GM18505 (cell line): ENCODE measurements around the gene CHRNG.

Experiments used
- ATAC-seq: cut with Tn5 transposase; IDR thresholded peaks from one replicate; pipeline ENCODE4 v1.9.1; 2021; ENCODE audit not compliant: unreplicated experiment
- POLR2A ChIP-seq: IDR thresholded peaks from 4 replicates; pipeline ENCODE4 v1.6.1; 2011; ENCODE audit warnings: borderline replicate concordance; ENCODE audit not compliant: insufficient read depth, insufficient read length; ENCODE audit errors: extremely low read depth

The CHRNG gene

GRCh38 chr2:232539298-232540231 is at the start of gene CHRNG:
CHRNG (plus strand) TSS chr2:232539692; CDS start chr2:232539748, 56 bp downstream.
- no peak for TF ChIP-seq POLR2A
- no peak for ATAC-seq

GRCh38 chr2:232490221-232491138 is 49.0 kb upstream of the CHRNG start:
- no peak for ATAC-seq

GRCh38 chr2:232491139-232491780 is 48.2 kb upstream of the CHRNG start:
- no peak for TF ChIP-seq POLR2A
- ATAC-seq: no peak

More at GRCh38 chr2:232490221-232491138, 49.0 kb upstream of the CHRNG start:
- no peak for TF ChIP-seq POLR2A

GRCh38 chr2:232492236-232492848 is 47.1 kb upstream of the CHRNG start:
- no peak for TF ChIP-seq POLR2A

GRCh38 chr2:232492963-232493700 is 46.4 kb upstream of the CHRNG start:
- TF ChIP-seq POLR2A: no peak
- no peak for ATAC-seq

More at GRCh38 chr2:232492236-232492848, 47.1 kb upstream of the CHRNG start:
- ATAC-seq: no peak

GRCh38 chr2:232493701-232494474 is 45.6 kb upstream of the CHRNG start:
- TF ChIP-seq POLR2A: no peak
- no peak for ATAC-seq

GRCh38 chr2:232494542-232494941 is 45.0 kb upstream of the CHRNG start:
- TF ChIP-seq POLR2A: no peak
- no peak for ATAC-seq

- no peak for ATAC-seq
- TF ChIP-seq POLR2A: no peak
Measured at GRCh38 chr2:232495292-232495691, 44.2 kb upstream of the CHRNG start.

GRCh38 chr2:232496501-232497270 is 42.8 kb upstream of the CHRNG start:
- ATAC-seq: no peak
- TF ChIP-seq POLR2A: no peak

- TF ChIP-seq POLR2A: no peak
- no peak for ATAC-seq
Measured at GRCh38 chr2:232497348-232497747, 42.1 kb upstream of the CHRNG start.

- no peak for TF ChIP-seq POLR2A
- ATAC-seq: no peak
Measured at GRCh38 chr2:232498452-232498851, 41.0 kb upstream of the CHRNG start.
